MM.1S (cell line): ENCODE results near the gene CYP1A1.

Experiments used
- DNase-seq: peaks from one replicate; pipeline ENCODE4 v3.0.0-alpha.2; 2015
- H2AFZ ChIP-seq: fragments of 300-600 bp; sonication (generic); 2 replicates; pipeline ENCODE4 v1.6.0; 2016; ENCODE audit warnings: antibody characterized with exemption, low read length
- H3F3A ChIP-seq: fragments of 300-600 bp; sonication (generic); 2 replicates; pipeline ENCODE4 v1.6.1; 2016; ENCODE audit warnings: mild to moderate bottlenecking, antibody characterized with exemption, low read length, moderate library complexity, mixed read lengths; ENCODE audit not compliant: insufficient read depth
- H3K27ac ChIP-seq: fragments of 300-600 bp; sonication (generic); 2 replicates; pipeline ENCODE4 v1.5.1; 2016; ENCODE audit warnings: mild to moderate bottlenecking, low read length
- H3K27me3 ChIP-seq: fragments of 300-600 bp; sonication (generic); replicated peaks from 2 replicates; pipeline ENCODE4 v1.6.0; 2016; ENCODE audit warnings: low read length; ENCODE audit not compliant: insufficient read depth
- H3K36me3 ChIP-seq: fragments of 300-600 bp; sonication (generic); replicated peaks from 2 replicates; pipeline ENCODE4 v1.6.1; 2016; ENCODE audit warnings: mild to moderate bottlenecking, low read length, mixed read lengths; ENCODE audit not compliant: insufficient read depth
- H3K4me1 ChIP-seq: fragments of 300-600 bp; sonication (generic); 2 replicates; pipeline ENCODE4 v1.6.1; 2016; ENCODE audit warnings: low read length, mixed read lengths
- H3K4me2 ChIP-seq: fragments of 300-600 bp; sonication (generic); 2 replicates; pipeline ENCODE4 v1.6.0; 2016; ENCODE audit warnings: low read depth, low read length
- H3K4me3 ChIP-seq: fragments of 300-600 bp; sonication (generic); 2 replicates; pipeline ENCODE4 v1.5.1; 2016; ENCODE audit warnings: low read length, mixed read lengths
- H3K79me2 ChIP-seq: fragments of 300-600 bp; sonication (generic); 2 replicates; pipeline ENCODE4 v1.6.1; 2016; ENCODE audit warnings: mixed run types, low read length, mixed read lengths
- H3K9ac ChIP-seq: fragments of 300-600 bp; sonication (generic); 2 replicates; pipeline ENCODE4 v1.6.1; 2016; ENCODE audit warnings: low read length, mixed read lengths
- H3K9me2 ChIP-seq: fragments of 300-600 bp; sonication (generic); replicated peaks from 2 replicates; pipeline ENCODE4 v1.6.1; 2016; ENCODE audit warnings: mild to moderate bottlenecking, low read length, mixed read lengths; ENCODE audit not compliant: insufficient read depth
- H3K9me3 ChIP-seq: fragments of 300-600 bp; sonication (generic); replicated peaks from 2 replicates; pipeline ENCODE4 v1.6.1; 2016; ENCODE audit warnings: mild to moderate bottlenecking, low read length, mixed read lengths; ENCODE audit not compliant: insufficient read depth
- H4K20me1 ChIP-seq: fragments of 300-600 bp; sonication (generic); 2 replicates; pipeline ENCODE4 v1.6.1; 2016; ENCODE audit warnings: mild to moderate bottlenecking, low read length, moderate library complexity, mixed read lengths; ENCODE audit not compliant: insufficient read depth
- EZH2 ChIP-seq: fragments of 300-600 bp; sonication (generic); optimal IDR thresholded peaks from 2 replicates; pipeline ENCODE3; 2017; ENCODE audit warnings: low read depth, mild to moderate bottlenecking, antibody characterized with exemption, low read length, mixed read lengths
- EZH2phosphoT487 ChIP-seq: fragments of 300-600 bp; sonication (generic); IDR thresholded peaks from 2 replicates; pipeline ENCODE4 v1.6.1; 2018; ENCODE audit warnings: antibody characterized with exemption, low read length
- TF ChIP-seq, protein P1 (sequence below): fragments of 300-600 bp; sonication (generic); IDR thresholded peaks from 2 replicates; pipeline ENCODE4 v1.5.1; 2016; ENCODE audit warnings: antibody characterized with exemption, low read length, mixed read lengths

CYP1A1 gene

DNA sequence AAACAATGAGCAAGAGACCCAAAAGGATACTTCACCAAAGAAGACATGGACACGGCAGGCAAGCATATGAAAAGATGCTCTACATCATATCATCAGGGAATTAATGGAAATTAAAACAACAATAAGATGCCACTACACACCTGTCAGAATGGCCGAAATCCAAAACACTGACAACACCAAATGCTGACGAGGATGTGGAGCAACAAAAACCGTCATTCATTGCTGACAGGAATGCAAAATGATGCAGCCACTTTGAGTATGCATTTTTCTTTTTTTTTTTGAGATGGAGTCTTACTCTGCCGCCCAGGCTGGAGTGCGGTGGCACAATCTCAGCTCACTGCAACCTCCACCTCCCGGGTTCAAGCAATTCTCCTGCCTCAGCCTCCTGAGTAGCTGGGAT, 48.5 kb downstream of the CYP1A1 start:
- no peak overlapping the region for H3K4me2 ChIP-seq
- H3K27me3 ChIP-seq, result no peaks in the 10 kb centered on the region
- no peak overlapping the region for H2AFZ ChIP-seq
- DNase-seq, result no peak
- no peaks in the 10 kb centered on the region for H3K9me2 ChIP-seq
- H3K9me3 ChIP-seq, result no peaks in the 10 kb centered on the region
- H3K4me1 ChIP-seq, result no peaks in the 10 kb centered on the region
- H3K36me3 ChIP-seq, result no peaks in the 10 kb centered on the region
- no peak for TF ChIP-seq EZH2
- H4K20me1 ChIP-seq, result no peaks in the 10 kb centered on the region
- H3K4me3 ChIP-seq, result no peak overlapping the region
- no peaks in the 10 kb centered on the region for H3F3A ChIP-seq
- peaks cover 19% of the 10 kb centered on the region for H3K79me2 ChIP-seq
- no peak overlapping the region for H3K9ac ChIP-seq
- no peak overlapping the region for H3K27ac ChIP-seq

DNA sequence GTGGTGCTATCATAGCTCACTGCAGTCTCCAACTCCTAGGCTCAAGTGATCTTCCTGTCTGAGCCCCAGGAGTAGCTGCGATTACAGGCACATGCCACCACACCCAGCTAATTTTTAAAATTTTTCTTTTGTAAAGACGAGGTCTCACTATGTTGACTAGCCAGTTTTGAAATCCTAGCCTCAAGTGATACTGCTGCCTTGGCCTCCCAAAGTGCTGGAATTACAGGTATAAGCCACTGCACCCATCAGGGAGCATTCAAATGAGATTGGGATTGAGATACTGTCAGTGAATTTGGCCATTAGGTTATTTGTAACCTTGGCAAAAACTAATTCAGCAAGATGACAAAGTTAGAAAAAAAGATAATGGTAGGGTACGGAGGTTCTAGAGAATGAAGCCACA, 51.2 kb downstream of the CYP1A1 start:
- Histone ChIP-seq H3K9me2 (no peaks in the 10 kb centered on the region), H2AFZ (no peak overlapping the region), H4K20me1 (no peaks in the 10 kb centered on the region), H3K36me3 (no peaks in the 10 kb centered on the region), H3K9me3 (no peaks in the 10 kb centered on the region), H3K27me3 (no peaks in the 10 kb centered on the region), H3K4me1 (no peaks in the 10 kb centered on the region), H3K9ac (no peak overlapping the region), H3F3A (no peaks in the 10 kb centered on the region), H3K4me3 (no peak overlapping the region), H3K27ac (no peak overlapping the region), H3K4me2 (no peak overlapping the region), H3K79me2 (peaks cover 13% of the 10 kb centered on the region)
- DNase-seq, result no peak
- TF ChIP-seq, protein P1, sequence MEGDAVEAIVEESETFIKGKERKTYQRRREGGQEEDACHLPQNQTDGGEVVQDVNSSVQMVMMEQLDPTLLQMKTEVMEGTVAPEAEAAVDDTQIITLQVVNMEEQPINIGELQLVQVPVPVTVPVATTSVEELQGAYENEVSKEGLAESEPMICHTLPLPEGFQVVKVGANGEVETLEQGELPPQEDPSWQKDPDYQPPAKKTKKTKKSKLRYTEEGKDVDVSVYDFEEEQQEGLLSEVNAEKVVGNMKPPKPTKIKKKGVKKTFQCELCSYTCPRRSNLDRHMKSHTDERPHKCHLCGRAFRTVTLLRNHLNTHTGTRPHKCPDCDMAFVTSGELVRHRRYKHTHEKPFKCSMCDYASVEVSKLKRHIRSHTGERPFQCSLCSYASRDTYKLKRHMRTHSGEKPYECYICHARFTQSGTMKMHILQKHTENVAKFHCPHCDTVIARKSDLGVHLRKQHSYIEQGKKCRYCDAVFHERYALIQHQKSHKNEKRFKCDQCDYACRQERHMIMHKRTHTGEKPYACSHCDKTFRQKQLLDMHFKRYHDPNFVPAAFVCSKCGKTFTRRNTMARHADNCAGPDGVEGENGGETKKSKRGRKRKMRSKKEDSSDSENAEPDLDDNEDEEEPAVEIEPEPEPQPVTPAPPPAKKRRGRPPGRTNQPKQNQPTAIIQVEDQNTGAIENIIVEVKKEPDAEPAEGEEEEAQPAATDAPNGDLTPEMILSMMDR, result no peak
- TF ChIP-seq EZH2phosphoT487, result no peak

DNA sequence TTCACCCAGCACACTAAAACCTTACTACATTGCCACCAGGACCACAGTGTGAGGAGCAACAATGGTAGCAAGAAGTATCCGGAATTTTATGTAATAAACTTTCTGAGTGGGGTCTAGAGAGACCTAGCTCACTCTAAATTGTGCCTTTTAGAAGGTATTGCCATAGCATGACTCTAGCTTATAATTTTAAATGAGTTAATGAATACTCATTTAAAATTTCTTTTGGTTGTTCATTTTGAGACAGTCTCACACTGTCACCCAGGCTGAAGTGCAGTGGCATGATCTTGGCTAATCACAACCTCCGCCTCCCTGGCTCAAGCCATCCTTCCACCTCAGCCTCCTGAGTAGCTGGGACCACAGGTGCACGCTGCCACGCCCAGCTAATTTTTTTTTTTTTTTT, 55.7 kb downstream of the CYP1A1 start:
- no peaks in the 10 kb centered on the region for H3K27me3 ChIP-seq
- no peaks in the 10 kb centered on the region for H3F3A ChIP-seq
- no peak overlapping the region for H2AFZ ChIP-seq
- H3K4me2 ChIP-seq, result no peak overlapping the region
- 0 out of 2 replicates have a peak, but pooled peaks cover 4% of the 10 kb centered on the region for H4K20me1 ChIP-seq
- TF ChIP-seq EZH2, result no peak
- TF ChIP-seq, protein P1, result no peak
- TF ChIP-seq EZH2phosphoT487, result no peak
- H3K4me3 ChIP-seq, result no peak overlapping the region
- H3K36me3 ChIP-seq, result no peaks in the 10 kb centered on the region; the same call in 1 of the 2 replicates
- H3K27ac ChIP-seq, result no peak overlapping the region
- no peaks in the 10 kb centered on the region for H3K9me2 ChIP-seq
- no peaks in the 10 kb centered on the region for H3K4me1 ChIP-seq
- H3K9me3 ChIP-seq, result no peaks in the 10 kb centered on the region
- DNase-seq, result no peak
- no peak overlapping the region for H3K9ac ChIP-seq
- no peaks in the 10 kb centered on the region for H3K79me2 ChIP-seq
